HT-29 (cell line): ENCODE data around the gene STMN3. TPM values are rescaled to one million over a fixed set of nuclear protein-coding genes. Genes with fewer than 3 reads are reported as not detected.

ENCODE experiments used
- DNase-seq: peaks from one replicate; pipeline ENCODE4 v3.0.0-alpha.2; 2015; ENCODE audit warnings: low spot score
- total RNA-seq: library from RNA; depleted of rRNA; stranded (reverse); fragments of >200 nt; shearing (Covaris generic); gene quantifications from 2 replicates; pipeline ENCODE4 v1.2.3, GENCODE V29; 2014

The STMN3 gene
- total RNA-seq, 1 experiment from 2014 or later: 7.0 TPM

GRCh38 chr20:63692436-63693082 is 39.3 kb upstream of the STMN3 start:
- DNase-seq: peak; percentile 81

- DNase-seq: no peak
Measured at GRCh38 chr20:63691711-63692435, 38.6 kb upstream of the STMN3 start.

- peak; percentile 69 for DNase-seq
Measured at GRCh38 chr20:63690898-63691710, 37.9 kb upstream of the STMN3 start.

- no peak for DNase-seq
Measured at GRCh38 chr20:63690003-63690897, 37.0 kb upstream of the STMN3 start.

GRCh38 chr20:63689046-63690002 is 36.1 kb upstream of the STMN3 start:
- DNase-seq: no peak

- no peak for DNase-seq
Measured at GRCh38 chr20:63688228-63689045, 35.2 kb upstream of the STMN3 start.

GRCh38 chr20:63687419-63688178 is 34.4 kb upstream of the STMN3 start:
- no peak for DNase-seq

GRCh38 chr20:63686492-63687321 is 33.5 kb upstream of the STMN3 start:
- peak; percentile 81 for DNase-seq

GRCh38 chr20:63686094-63686491 is 32.9 kb upstream of the STMN3 start:
- DNase-seq: no peak

- no peak for DNase-seq
Measured at GRCh38 chr20:63685269-63686026, 32.2 kb upstream of the STMN3 start.

- peak; percentile 96 for DNase-seq
Measured at GRCh38 chr20:63682384-63683139, 29.3 kb upstream of the STMN3 start.

- DNase-seq: no peak
Measured at GRCh38 chr20:63681609-63682142, 28.5 kb upstream of the STMN3 start.

GRCh38 chr20:63680857-63681608 is 27.8 kb upstream of the STMN3 start:
- no peak for DNase-seq

- DNase-seq: no peak
Measured at GRCh38 chr20:63680427-63680826, 27.2 kb upstream of the STMN3 start.

GRCh38 chr20:63679799-63680305 is 26.6 kb upstream of the STMN3 start:
- DNase-seq: no peak
